GM12878 (cell line): ENCODE data around the gene EEF2K. TPM values are rescaled to one million over a fixed set of nuclear protein-coding genes. Genes with fewer than 3 reads are reported as not detected.

ENCODE experiments used
- ATAC-seq: fragments of 200-7000 bp; cut with Tn5 transposase; 3 replicates; pipeline ENCODE4 v1.9.1; 2020; ENCODE audit warnings: mild to moderate bottlenecking, moderate library complexity
- BruUV-seq: library from RNA; stranded (reverse); fragments of 400-500 nt; replicated peaks from 2 replicates; lab custom pipeline; 2021; lab: Mats Ljungman, UMichigan
- CTCF ChIA-PET: fragments of 300-600 bp; sonication (Branson Sonifier 250); formaldehyde crosslinking; extraction: SDS; loops from one replicate; lab custom pipeline; 2021; ENCODE audit warnings: inconsistent platforms; lab: Yijun Ruan, JAX
- POLR2A ChIA-PET: fragments of 350-600 bp; formaldehyde crosslinking; extraction: SDS; loops from one replicate; lab custom pipeline; 2021; ENCODE audit warnings: inconsistent platforms; lab: Charles Lee
- RAD21 ChIA-PET: fragments of 300-600 bp; sonication (Branson Sonifier 250); formaldehyde crosslinking; loops from one replicate; lab custom pipeline; 2023; ENCODE audit warnings: antibody characterized with exemption; ENCODE audit not compliant: unreplicated experiment; lab: Charles Lee
- SMC1A ChIA-PET: fragments of 300-600 bp; sonication (Branson Sonifier 250); formaldehyde crosslinking; loops from one replicate; lab custom pipeline; 2023; ENCODE audit not compliant: unreplicated experiment, uncharacterized antibody; lab: Charles Lee
- DNase-seq: peaks from one replicate; pipeline ENCODE4 v3.0.0-alpha.2; 2011; ENCODE audit warnings: low read depth, low spot score
- FAIRE-seq: peaks from 3 replicates; lab custom pipeline; 2011; peaks lifted over from hg19 to GRCh38; lab: Jason Lieb, UNC
- H2AFZ ChIP-seq: 2 replicates; pipeline ENCODE4 v1.6.0; 2011; ENCODE audit warnings: low read depth, low read length, control low read depth; ENCODE audit not compliant: control insufficient read depth
- H3K27ac ChIP-seq: 2 replicates; pipeline ENCODE4 v1.5.1; 2011; ENCODE audit warnings: control low read depth; ENCODE audit not compliant: control insufficient read depth, insufficient read depth
- H3K27me3 ChIP-seq, 2 experiments: replicated peaks in 1 of 2; 2 replicates each; pipeline versions ENCODE4 v1.6.0 to v1.6.1; 2011; ENCODE audit warnings: low read length in 1 of 2; ENCODE audit not compliant: control insufficient read depth in 2 of 2, insufficient read depth in 2 of 2
- H3K36me3 ChIP-seq, 2 experiments: 2 replicates each; pipeline ENCODE4 v1.5.1; 2011; ENCODE audit warnings: low read length in 1 of 2; ENCODE audit not compliant: control insufficient read depth in 2 of 2, insufficient read depth in 2 of 2
- H3K4me1 ChIP-seq: 2 replicates; pipeline ENCODE4 v1.6.1; 2011; ENCODE audit warnings: mild to moderate bottlenecking, low read length, moderate library complexity, mixed read lengths; ENCODE audit not compliant: control insufficient read depth, insufficient read depth
- H3K4me2 ChIP-seq: 2 replicates; pipeline ENCODE4 v1.6.0; 2011; ENCODE audit warnings: control low read depth; ENCODE audit not compliant: control insufficient read depth, insufficient read depth
- H3K4me3 ChIP-seq: fragments of 200-600 bp; sonication (generic); 2 replicates; pipeline ENCODE4 v1.5.1; 2016
- H3K79me2 ChIP-seq: 2 replicates; pipeline ENCODE4 v1.6.0; 2011; ENCODE audit warnings: low read length; ENCODE audit not compliant: control insufficient read depth, insufficient read depth
- H3K9ac ChIP-seq: 2 replicates; pipeline ENCODE4 v1.8.0; 2011; ENCODE audit warnings: low read length, control low read depth, mixed read lengths; ENCODE audit not compliant: control insufficient read depth, insufficient read depth
- H3K9me3 ChIP-seq: replicated peaks from 3 replicates; pipeline ENCODE4 v1.5.1; 2011; ENCODE audit warnings: mild to moderate bottlenecking, low read length; ENCODE audit not compliant: control insufficient read depth, insufficient read depth
- H4K20me1 ChIP-seq: 2 replicates; pipeline ENCODE4 v1.6.0; 2011; ENCODE audit not compliant: control insufficient read depth, insufficient read depth
- CBFB ChIP-seq: IDR thresholded peaks from 2 replicates; pipeline ENCODE4 v1.6.1; 2016; ENCODE audit warnings: antibody characterized with exemption, low read depth
- GABPA ChIP-seq: IDR thresholded peaks from 2 replicates; pipeline ENCODE4 v1.6.1; 2014; ENCODE audit warnings: antibody characterized with exemption, low read depth, mild to moderate bottlenecking, inconsistent platforms
- HDGF ChIP-seq: fragments of 450-650 bp; IDR thresholded peaks from 2 replicates; pipeline ENCODE4 v1.6.1; 2016; ENCODE audit warnings: antibody characterized with exemption
- IRF4 ChIP-seq: IDR thresholded peaks from 2 replicates; pipeline ENCODE4 v1.6.1; 2011; ENCODE audit warnings: low read depth, low read length
- POLR2A ChIP-seq: IDR thresholded peaks from 2 replicates; pipeline ENCODE4 v1.6.1; 2011; ENCODE audit warnings: low read depth, mild to moderate bottlenecking, low read length
- STAT3 ChIP-seq: IDR thresholded peaks from 2 replicates; pipeline ENCODE4 v1.6.1; 2011; ENCODE audit warnings: low read depth, low read length, improper control_type of control experiment
- ZBTB33 ChIP-seq: fragments of 450-650 bp; IDR thresholded peaks from 2 replicates; pipeline ENCODE4 v1.6.1; 2017; ENCODE audit warnings: mild to moderate bottlenecking
- WGBS: methylation state at CpG from one replicate; pipeline ENCODE4 v1.1.6; 2016; ENCODE audit warnings: low lambda C conversion rate; ENCODE audit not compliant: insufficient replicate concordance, insufficient coverage; ENCODE audit errors: missing lambda C conversion rate; 5-methylcytosine and 5-hydroxymethylcytosine counted together
- in situ Hi-C: fragments of 300-500 bp; cut with MboI; formaldehyde crosslinking; loops from 9 replicates; pipeline ENCODE4 v1.14.3; 2018; ENCODE audit warnings: mixed read lengths
- intact Hi-C: fragments of 100-400 bp; cut with micrococcal nuclease; formaldehyde crosslinking; loops from one replicate; pipeline ENCODE4 v1.14.2; 2022; ENCODE audit not compliant: unreplicated experiment
- polyA plus RNA-seq, 11 experiments: library from polyadenylated mRNA; depleted of rRNA in 4 of 11; unstranded in 6 of 11; stranded (reverse) in 5 of 11; fragments of >200 nt; fragmentation: Nextera tagmentation in 4 of 11; fragmentation: Illumina TruSeq in 1 of 11; extraction: Ambion mirVana in 4 of 11; extraction: Trizol in 1 of 11; gene quantifications; 1 replicate in 1 of 11; 2 replicates in 10 of 11; pipeline versions ENCODE4 v1.2.1 to v1.2.3, GENCODE V29; 2011 to 2016; ENCODE audit warnings: inconsistent platforms in 2 of 11, missing spikeins in 2 of 11, low read depth in 1 of 11
- total RNA-seq, 4 experiments: library from RNA; depleted of rRNA in 3 of 4; stranded (reverse); fragments of >200 nt in 3 of 4; fragmentation: Illumina TruSeq in 1 of 4; extraction: Trizol in 1 of 4; gene quantifications; 2 replicates each; pipeline versions ENCODE4 v1.2.1 to v1.2.3, GENCODE V29; 2013 to 2021

The EEF2K gene
- total and polyA plus RNA-seq, 10 of the 15 experiments (the other 5 are each of a cell fraction or from before 2014, with no cell fraction given) = 2.0 to 29.6 (median 12.2) TPM

DNA sequence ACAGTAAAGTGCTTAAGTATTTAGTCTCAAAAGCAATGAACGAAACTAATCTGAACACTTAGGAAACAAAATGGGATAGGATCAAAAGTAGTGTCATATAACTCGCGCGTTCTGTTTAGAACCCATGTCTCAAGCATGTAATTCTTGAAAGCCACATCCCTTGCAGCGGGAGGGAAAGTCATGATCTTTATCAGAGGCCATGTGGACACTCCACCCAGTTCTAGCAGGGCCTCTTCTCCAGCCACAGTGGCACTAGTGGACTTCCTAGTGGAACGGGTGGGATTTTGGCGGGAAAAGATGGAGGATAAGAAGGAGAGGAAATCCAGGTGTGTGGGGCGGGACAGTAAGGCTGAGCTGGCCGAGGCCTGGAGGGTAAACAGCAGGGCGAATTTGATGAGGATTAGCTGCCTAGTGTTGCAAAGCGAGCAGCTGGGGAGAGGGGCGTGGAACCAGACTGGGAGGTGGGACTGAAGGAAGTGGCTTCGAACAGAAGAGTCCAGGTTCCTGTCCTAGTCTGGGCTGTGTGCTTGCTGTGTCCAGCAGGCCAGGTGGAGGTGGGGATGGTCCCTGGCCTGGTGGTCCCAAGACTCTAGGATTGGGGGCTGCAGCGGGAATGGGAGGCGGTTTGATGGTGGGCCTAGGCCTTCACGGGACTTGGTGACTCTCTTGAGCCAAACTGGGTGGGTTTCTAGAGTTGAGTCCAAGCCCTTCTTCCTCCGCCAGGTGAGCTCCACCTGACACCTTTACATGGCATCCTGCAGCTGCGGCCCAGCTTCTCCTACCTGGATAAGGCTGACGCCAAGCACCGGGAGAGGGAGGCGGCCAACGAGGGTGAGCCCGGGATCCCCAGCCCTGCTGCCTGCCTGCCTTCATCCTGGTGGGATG, 107.1 kb downstream of the EEF2K start:
- H3K4me3 ChIP-seq = no peak overlapping the region
- H3K27me3 ChIP-seq = no peaks in the 10 kb centered on the region
- H4K20me1 ChIP-seq = no peaks in the 10 kb centered on the region
- in situ Hi-C loops = loop anchor here (25.0 kb wide), 1 partner anchor 249 kb away; no protein-coding TSS in a partner anchor
- no peak for FAIRE-seq
- intact Hi-C loops = no loop called here
- no peaks in the 10 kb centered on the region for H3K4me1 ChIP-seq
- no peak for ATAC-seq
- DNase-seq = no peak
- TF ChIP-seq STAT3 = no peak
- peak; percentile 16; the same call in 1 of the 2 replicates for TF ChIP-seq POLR2A
- WGBS = 95% methylated on average over 23 of the region's 23 CpGs
- ChIA-PET RAD21 (no interaction called here), POLR2A (no interaction called here), SMC1A (no interaction called here), CTCF (no interaction called here)
- H3K9ac ChIP-seq = no peak overlapping the region
- H3K4me2 ChIP-seq = no peak overlapping the region
- H2AFZ ChIP-seq = no peak overlapping the region
- BruUV-seq = no TSS peak
- H3K36me3 ChIP-seq = peaks cover 29 to 40% of the 10 kb centered on the region in 2 experiments; a peak in 3 of 4 replicates
- no peak overlapping the region for H3K27ac ChIP-seq
- no peaks in the 10 kb centered on the region for H3K9me3 ChIP-seq
- H3K79me2 ChIP-seq = no peaks in the 10 kb centered on the region

DNA sequence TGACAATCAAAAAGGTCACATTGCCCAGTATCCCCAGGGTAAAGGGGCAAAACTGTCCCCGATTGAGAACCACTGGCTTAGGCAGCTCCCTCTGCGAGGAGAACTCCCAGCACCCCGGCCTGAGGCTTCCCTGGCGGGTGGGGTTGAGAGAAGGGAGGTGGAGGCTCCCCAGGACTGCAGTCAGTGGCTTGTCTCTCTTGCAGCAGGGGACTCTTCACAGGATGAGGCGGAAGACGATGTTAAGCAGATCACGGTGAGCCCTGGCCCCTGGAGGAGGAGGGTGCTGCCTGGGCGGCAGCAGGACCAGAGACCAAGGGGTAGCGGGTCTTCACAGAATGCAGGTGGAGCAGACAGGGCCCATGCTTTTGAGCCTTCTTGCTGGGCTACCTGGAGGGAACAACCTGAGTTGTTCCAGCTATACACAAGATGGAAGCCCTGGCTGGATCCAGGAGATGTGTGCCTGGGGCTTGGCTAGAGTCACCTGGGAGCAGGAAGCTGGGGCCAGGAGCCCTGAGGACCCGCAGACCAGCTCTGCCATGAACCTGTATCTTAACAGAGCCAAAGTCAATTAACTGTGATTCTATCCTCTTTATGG, 107.9 kb downstream of the EEF2K start:
- H3K27ac ChIP-seq = no peak overlapping the region
- no peak for DNase-seq
- H3K79me2 ChIP-seq = no peaks in the 10 kb centered on the region
- no peak overlapping the region for H2AFZ ChIP-seq
- H3K4me3 ChIP-seq = no peak overlapping the region
- H3K9ac ChIP-seq = no peak overlapping the region
- no peak overlapping the region for H3K4me2 ChIP-seq
- ChIA-PET CTCF (no interaction called here), RAD21 (no interaction called here), SMC1A (no interaction called here), POLR2A (no interaction called here)
- H3K4me1 ChIP-seq = no peaks in the 10 kb centered on the region
- in situ Hi-C loops = loop anchor here (25.0 kb wide), 1 partner anchor 248 kb away; no protein-coding TSS in a partner anchor
- WGBS = 95% methylated on average over 10 of the region's 10 CpGs
- no peaks in the 10 kb centered on the region for H3K27me3 ChIP-seq
- FAIRE-seq = no peak
- BruUV-seq = no TSS peak
- intact Hi-C loops = no loop called here
- no peak for TF ChIP-seq HDGF
- no peak for TF ChIP-seq CBFB
- TF ChIP-seq GABPA = no peak
- no peak for TF ChIP-seq ZBTB33
- TF ChIP-seq IRF4 = no peak
- H4K20me1 ChIP-seq = no peaks in the 10 kb centered on the region
- ATAC-seq = no peak
- H3K36me3 ChIP-seq = peaks cover 28 to 35% of the 10 kb centered on the region in 2 experiments; a peak in 3 of 4 replicates
- H3K9me3 ChIP-seq = no peaks in the 10 kb centered on the region
